HCT116 (cell line): ENCODE data around the gene MARVELD1. TPM values are rescaled to one million over a fixed set of nuclear protein-coding genes. Genes with fewer than 3 reads are reported as not detected.

Experiments used
- ATAC-seq: fragments of 200-7000 bp; cut with Tn5 transposase; 2 replicates; pipeline ENCODE4 v1.9.1; 2020; ENCODE audit warnings: mild to moderate bottlenecking, moderate library complexity
- BruUV-seq: library from RNA; stranded (reverse); fragments of 400-500 nt; replicated peaks from 2 replicates; lab custom pipeline; 2021; lab: Mats Ljungman, UMichigan
- CTCF ChIA-PET: fragments of 300-600 bp; sonication (Branson Sonifier 250); formaldehyde crosslinking; loops from one replicate; lab custom pipeline; 2021; ENCODE audit warnings: antibody characterized with exemption; lab: Charles Lee
- POLR2A ChIA-PET: fragments of 300-600, 350-600 bp; sonication (Branson Sonifier 250); formaldehyde crosslinking; loops from one replicate; lab custom pipeline; 2021; ENCODE audit warnings: antibody characterized with exemption; lab: Charles Lee
- RAD21 ChIA-PET, 2 experiments: fragments of 300-600 bp; sonication (Branson Sonifier 250); formaldehyde crosslinking; loops; one replicate each; lab custom pipeline; 2023; ENCODE audit warnings: low total read pairs in 2 of 2; ENCODE audit not compliant: uncharacterized antibody in 2 of 2, unreplicated experiment in 2 of 2, low non-redundant PET in 1 of 2; lab: Charles Lee
- DNase-seq: peaks from one replicate; pipeline ENCODE4 v3.0.0-alpha.2; 2010; ENCODE audit warnings: low read depth, low spot score
- H2AFZ ChIP-seq: fragments of 200-600 bp; shearing (Covaris generic), sonication (generic); 2 replicates; pipeline ENCODE4 v1.6.1; 2017; ENCODE audit warnings: low read depth, mixed run types, mixed read lengths, antibody characterized with exemption, low read length; ENCODE audit not compliant: poor library complexity, severe bottlenecking
- H3K27ac ChIP-seq: 2 replicates; pipeline ENCODE4 v1.5.1; 2012; ENCODE audit warnings: low read depth, low read length
- H3K27me3 ChIP-seq: fragments of 200-600 bp; sonication (generic); 2 replicates; pipeline ENCODE4 v1.6.1; 2016; ENCODE audit warnings: mixed run types, low read length, mixed read lengths; ENCODE audit not compliant: insufficient read depth
- H3K36me3 ChIP-seq, 2 experiments: fragments of 200-500 bp in 1 of 2; fragments of 200-600 bp in 1 of 2; sonication (Bioruptor generic) in 1 of 2; sonication (generic) in 1 of 2; 2 replicates each; pipeline versions ENCODE4 v1.5.1 to v1.6.1; 2014 to 2016; ENCODE audit warnings: low read length in 2 of 2, inconsistent platforms in 1 of 2, mixed read lengths in 1 of 2, mixed run types in 1 of 2; ENCODE audit not compliant: insufficient read depth in 2 of 2, control insufficient read depth in 1 of 2
- H3K4me1 ChIP-seq, 2 experiments: fragments of 200-600 bp in 1 of 2; sonication (generic) in 1 of 2; 2 replicates each; pipeline versions ENCODE4 v1.5.1 to v1.6.1; 2012 to 2017; ENCODE audit warnings: low read length in 2 of 2, inconsistent platforms in 1 of 2, mild to moderate bottlenecking in 1 of 2, mixed read lengths in 1 of 2, mixed run types in 1 of 2, moderate library complexity in 1 of 2; ENCODE audit not compliant: insufficient read depth in 2 of 2, control insufficient read depth in 1 of 2
- H3K4me2 ChIP-seq: fragments of 200-600 bp; sonication (generic); 2 replicates; pipeline ENCODE4 v1.6.1; 2017; ENCODE audit warnings: mixed run types, low read length, mixed read lengths
- H3K4me3 ChIP-seq, 2 experiments: fragments of 200-600 bp in 1 of 2; sonication (generic) in 1 of 2; replicated peaks in 1 of 2; 2 replicates each; pipeline ENCODE4 v1.5.1; 2011 to 2016; ENCODE audit warnings: low read length in 2 of 2, control low read depth in 1 of 2, low read depth in 1 of 2, mild to moderate bottlenecking in 1 of 2, mixed read lengths in 1 of 2, mixed run types in 1 of 2
- H3K79me2 ChIP-seq: fragments of 200-600 bp; sonication (generic); 2 replicates; pipeline ENCODE4 v1.6.1; 2017; ENCODE audit warnings: mild to moderate bottlenecking, mixed run types, low read length, moderate library complexity, mixed read lengths; ENCODE audit not compliant: insufficient read depth
- H3K9ac ChIP-seq: fragments of 200-600 bp; sonication (generic); 2 replicates; pipeline ENCODE4 v1.6.1; 2016; ENCODE audit warnings: low read length, mixed read lengths
- H3K9me2 ChIP-seq: fragments of 200-600 bp; sonication (generic), shearing (Covaris generic); 2 replicates; pipeline ENCODE4 v1.6.1; 2017; ENCODE audit warnings: mixed run types, mild to moderate bottlenecking, moderate library complexity; ENCODE audit not compliant: insufficient read depth
- H3K9me3 ChIP-seq, 2 experiments: fragments of 200-500 bp in 1 of 2; fragments of 200-600 bp in 1 of 2; sonication (Bioruptor generic) in 1 of 2; sonication (generic) in 1 of 2; 2 replicates each; pipeline ENCODE4 v1.6.1; 2014 to 2017; ENCODE audit warnings: low read length in 2 of 2, mixed read lengths in 2 of 2, inconsistent platforms in 1 of 2, low read depth in 1 of 2, mild to moderate bottlenecking in 1 of 2, mixed run types in 1 of 2, moderate library complexity in 1 of 2; ENCODE audit not compliant: control insufficient read depth in 1 of 2, insufficient read depth in 1 of 2
- H4K20me1 ChIP-seq: fragments of 200-600 bp; sonication (generic), shearing (Covaris generic); 2 replicates; pipeline ENCODE4 v1.6.1; 2017; ENCODE audit warnings: mixed run types, mild to moderate bottlenecking, moderate library complexity; ENCODE audit not compliant: insufficient read depth
- CBX3 ChIP-seq: IDR thresholded peaks from 2 replicates; pipeline ENCODE4 v1.6.1; 2012; ENCODE audit warnings: low read depth
- CTCF ChIP-seq, 3 experiments: fragments of 200-600 bp in 1 of 3; sonication (generic) in 1 of 3; IDR thresholded peaks in 2 of 3; conservative IDR thresholded peaks in 1 of 3; 2 replicates each; pipeline ENCODE4 v1.5.1; 2012 to 2017; ENCODE audit warnings: low read depth in 2 of 3, low read length in 2 of 3, antibody characterized with exemption in 1 of 3, borderline replicate concordance in 1 of 3, control low read depth in 1 of 3, mild to moderate bottlenecking in 1 of 3, mixed read lengths in 1 of 3, mixed run types in 1 of 3, moderate library complexity in 1 of 3; ENCODE audit not compliant: insufficient read depth in 1 of 3
- JUND ChIP-seq: IDR thresholded peaks from 2 replicates; pipeline ENCODE4 v1.6.1; 2012
- REST ChIP-seq: IDR thresholded peaks from 2 replicates; pipeline ENCODE4 v1.6.1; 2012; ENCODE audit warnings: low read depth
- SIN3A ChIP-seq: IDR thresholded peaks from 2 replicates; pipeline ENCODE4 v1.6.1; 2012; ENCODE audit warnings: low read depth
- SRF ChIP-seq: IDR thresholded peaks from 2 replicates; pipeline ENCODE4 v1.6.1; 2012; ENCODE audit warnings: low read depth
- YY1 ChIP-seq: IDR thresholded peaks from 2 replicates; pipeline ENCODE4 v1.6.1; 2011; ENCODE audit warnings: low read length, low read depth, moderate library complexity, mild to moderate bottlenecking; ENCODE audit not compliant: insufficient replicate concordance; ENCODE audit errors: extremely low read depth
- ZBTB33 ChIP-seq: IDR thresholded peaks from 2 replicates; pipeline ENCODE4 v1.6.1; 2011; ENCODE audit warnings: mild to moderate bottlenecking, low read length, moderate library complexity; ENCODE audit not compliant: insufficient replicate concordance; ENCODE audit errors: extremely low read depth
- intact Hi-C: fragments of 100-400 bp; cut with micrococcal nuclease; formaldehyde crosslinking; loops from 2 replicates; pipeline ENCODE4 v1.10.0; 2022
- total RNA-seq: library from RNA; stranded (reverse); gene quantifications from one replicate; pipeline ENCODE4 v1.2.1, GENCODE V29; 2021; ENCODE audit not compliant: unreplicated experiment

Gene MARVELD1
- total RNA-seq, 1 experiment from 2014 or later: 36.1 TPM

GRCh38 chr10:97733256-97733655 is 19.7 kb downstream of the MARVELD1 start:
- intact Hi-C loops: no loop called here
- no peak overlapping the region for H3K4me2 ChIP-seq
- no peaks in the 10 kb centered on the region for H4K20me1 ChIP-seq
- no peaks in the 10 kb centered on the region for H3K9me3 ChIP-seq
- no peaks in the 10 kb centered on the region for H3K9me2 ChIP-seq
- no peak overlapping the region for H3K9ac ChIP-seq
- H3K27ac ChIP-seq: no peak overlapping the region
- ChIA-PET RAD21 (interaction anchor here (0.9 to 1.4 kb wide), 3 partner anchors 32 to 161 kb away, joined by 3 read pairs; partner anchors contain the start of genes ANKRD2 (in 1 of the 2) and AVPI1 (in 1 of the 2)), CTCF (interaction anchor here (0.8 to 5.7 kb wide), 4 partner anchors 24 to 57 kb away, joined by 3 to 44 read pairs (median 4); no protein-coding TSS in a partner anchor), POLR2A (interaction anchor here (1.6 kb wide), 1 partner anchor 18 kb away, joined by 4 read pairs; no protein-coding TSS in a partner anchor)
- TF ChIP-seq CBX3 (no peak), ZBTB33 (no peak), SIN3A (no peak), SRF (no peak), JUND (no peak), REST (no peak), CTCF (IDR thresholded peaks at IDR 0.05 in 2 of 3, conservative IDR thresholded peaks at IDR 0.05 in 1 of 3; ENCODE audit: borderline replicate concordance in 1 of 3, insufficient read depth in 1 of 3, low read depth in 2 of 3, low read length in 2 of 3) (no peak), YY1 (no peak)
- peaks cover 12% of the 10 kb centered on the region for H3K79me2 ChIP-seq
- no peak overlapping the region for H3K4me3 ChIP-seq
- ATAC-seq (no peak), DNase-seq (no peak)
- no peak overlapping the region for H2AFZ ChIP-seq
- H3K36me3 ChIP-seq: no peaks in the 10 kb centered on the region
- BruUV-seq: no TSS peak
- H3K27me3 ChIP-seq: no peaks in the 10 kb centered on the region
- peaks cover 4 to 15% of the 10 kb centered on the region in 2 experiments; a peak in 3 of 4 replicates for H3K4me1 ChIP-seq
